ENCODE data around the gene ORM2. TPM values are rescaled to one million over a fixed set of nuclear protein-coding genes. Genes with fewer than 3 reads are reported as not detected.
A peak's percentile ranks its signal among the peaks of the same experiment; 100 is the strongest.

ORM2 gene
- total RNA-seq, 1 donor from 2014 or later = 0.64 TPM

GRCh38 chr9:114335745-114336144 is 6.1 kb downstream of the ORM2 start:
- no peak for DNase-seq (ENCODE audit: low spot score in 2 of 2)
- Histone ChIP-seq H3K36me3 (peaks cover 46 to 59% of the 10 kb centered on the region in 2 donors), H3K4me3 (no peak overlapping the region), H3K27ac (no peak overlapping the region), H3K27me3 (no peaks in the 10 kb centered on the region), H3K4me1 (peaks cover 0 to 3% of the 10 kb centered on the region in 2 donors), H3K9me3 (no peaks in the 10 kb centered on the region)
- TF ChIP-seq CTCF (IDR thresholded peaks at IDR 0.05) = no peak
- intact Hi-C loops (cut with DNase I) = loop anchor here (5.0 kb wide), 1 partner anchor 317 kb away; no protein-coding TSS in a partner anchor

- intact Hi-C loops (cut with DNase I) = loop anchor here (5.0 kb wide), 1 partner anchor 316 kb away; no protein-coding TSS in a partner anchor
- H3K36me3 ChIP-seq = peaks cover 50 to 63% of the 10 kb centered on the region in 2 donors
- no peak for TF ChIP-seq CTCF (IDR thresholded peaks at IDR 0.05)
- no peaks in the 10 kb centered on the region for H3K9me3 ChIP-seq
- H3K4me1 ChIP-seq = peaks cover 0 to 3% of the 10 kb centered on the region in 2 donors
- H3K27me3 ChIP-seq = no peaks in the 10 kb centered on the region
- H3K27ac ChIP-seq = no peak overlapping the region
- no peak overlapping the region for H3K4me3 ChIP-seq
- no peak for DNase-seq (ENCODE audit: low spot score in 2 of 2)
These were observed 6.5 kb downstream of the ORM2 start for GRCh38 chr9:114336157-114336556.

- Histone ChIP-seq H3K27ac (no peak overlapping the region), H3K27me3 (no peaks in the 10 kb centered on the region), H3K9me3 (no peaks in the 10 kb centered on the region), H3K4me3 (no peak overlapping the region), H3K36me3 (peaks cover 56 to 70% of the 10 kb centered on the region in 2 donors), H3K4me1 (peaks cover 0 to 3% of the 10 kb centered on the region in 2 donors)
- intact Hi-C loops (cut with DNase I) = loop anchor here (5.0 kb wide), 1 partner anchor 315 kb away; no protein-coding TSS in a partner anchor
- DNase-seq (ENCODE audit: low spot score in 2 of 2) = no peak
- no peak for TF ChIP-seq CTCF (IDR thresholded peaks at IDR 0.05)
These were observed 7.2 kb downstream of the ORM2 start for GRCh38 chr9:114336699-114337395.

GRCh38 chr9:114338187-114338586 is 8.5 kb downstream of the ORM2 start:
- Histone ChIP-seq H3K9me3 (no peaks in the 10 kb centered on the region), H3K4me1 (peaks cover 0 to 3% of the 10 kb centered on the region in 2 donors), H3K36me3 (peaks cover 68 to 83% of the 10 kb centered on the region in 2 donors), H3K27ac (no peak overlapping the region), H3K4me3 (no peak overlapping the region), H3K27me3 (no peaks in the 10 kb centered on the region)
- intact Hi-C loops (cut with DNase I) = loop anchor here (5.0 kb wide), 1 partner anchor 314 kb away; no protein-coding TSS in a partner anchor
- DNase-seq (ENCODE audit: low spot score in 2 of 2) = no peak
- TF ChIP-seq CTCF (IDR thresholded peaks at IDR 0.05) = no peak

- DNase-seq (ENCODE audit: low spot score in 2 of 2) = no peak
- no peaks in the 10 kb centered on the region for H3K27me3 ChIP-seq
- H3K36me3 ChIP-seq = peaks cover 76 to 94% of the 10 kb centered on the region in 2 donors
- no peak overlapping the region for H3K4me3 ChIP-seq
- H3K9me3 ChIP-seq = no peaks in the 10 kb centered on the region
- intact Hi-C loops (cut with DNase I) = loop anchor here (5.0 kb wide), 1 partner anchor 313 kb away; no protein-coding TSS in a partner anchor
- TF ChIP-seq CTCF (IDR thresholded peaks at IDR 0.05) = peak; percentile 73 to 83 (median 75)
- H3K27ac ChIP-seq = no peak overlapping the region
- peaks cover 0 to 3% of the 10 kb centered on the region in 2 donors for H3K4me1 ChIP-seq
These were observed 9.7 kb downstream of the ORM2 start for GRCh38 chr9:114339130-114339908.

Measured in ascending aorta (tissue), 2 donors.